COR-L47 (cell line): Measurements from ENCODE around the gene SRSF9.
"Not testable (repeated sequence)": the region's sequence is repeated elsewhere in the genome, so short reads cannot be mapped to it uniquely, and the experiment has no call there.

Experiments used
- DNase-seq: peaks from one replicate; lab custom pipeline; 2025; lab: John Stamatoyannopoulos, UW

Gene SRSF9

GRCh38 chr12:120469450-120470149, at the start of gene SRSF9:
Gene SRSF9 (minus strand): TSS chr12:120469748. CDS start chr12:120469609, 139 bp downstream.
- DNase-seq: peak; percentile 96

GRCh38 chr12:120519324-120519723, 49.8 kb upstream of the SRSF9 start:
- DNase-seq: not testable (repeated sequence)

GRCh38 chr12:120515496-120515895, 45.9 kb upstream of the SRSF9 start:
- DNase-seq: no peak

GRCh38 chr12:120514002-120514401, 44.5 kb upstream of the SRSF9 start:
- no peak for DNase-seq

GRCh38 chr12:120508537-120508936, 39.0 kb upstream of the SRSF9 start:
- no peak for DNase-seq

- no peak for DNase-seq
Measured at GRCh38 chr12:120504587-120504986, 35.0 kb upstream of the SRSF9 start.

- no peak for DNase-seq
Measured at GRCh38 chr12:120500581-120500980, 31.0 kb upstream of the SRSF9 start.

GRCh38 chr12:120498870-120499515, 29.4 kb upstream of the SRSF9 start:
- no peak for DNase-seq

GRCh38 chr12:120497524-120498150, 28.1 kb upstream of the SRSF9 start:
- no peak for DNase-seq

GRCh38 chr12:120496413-120497340, 27.1 kb upstream of the SRSF9 start:
- peak; percentile 69 for DNase-seq

GRCh38 chr12:120495731-120496412, 26.3 kb upstream of the SRSF9 start, which contains the start of gene DYNLL1:
Gene DYNLL1 (plus strand): TSS chr12:120496113. CDS start chr12:120496422, 309 bp downstream.
- peak; percentile 95 for DNase-seq

GRCh38 chr12:120495186-120495730, 25.7 kb upstream of the SRSF9 start:
- DNase-seq: no peak

- no peak for DNase-seq
Measured at GRCh38 chr12:120490833-120491512, 21.4 kb upstream of the SRSF9 start.

- no peak for DNase-seq
Measured at GRCh38 chr12:120490325-120490724, 20.8 kb upstream of the SRSF9 start.

- DNase-seq: no peak
Measured at GRCh38 chr12:120489018-120489417, 19.5 kb upstream of the SRSF9 start.

GRCh38 chr12:120488057-120488640, 18.6 kb upstream of the SRSF9 start:
- no peak for DNase-seq

GRCh38 chr12:120487552-120487951, 18.0 kb upstream of the SRSF9 start:
- not testable (repeated sequence) for DNase-seq

- no peak for DNase-seq
Measured at GRCh38 chr12:120485961-120486881, 16.7 kb upstream of the SRSF9 start.

GRCh38 chr12:120483621-120484020, 14.1 kb upstream of the SRSF9 start:
- no peak for DNase-seq
